Measurements from ENCODE around the gene NPS.

Gene NPS

GRCh38 chr10:127549009-127549408 is at the start of gene NPS:
Gene NPS, plus strand, starts transcription at chr10:127549309. Its CDS starts 60 bp downstream, at chr10:127549369.
- no peak for TF ChIP-seq ISL1 (CRISPR knock-in tag; IDR thresholded peaks at IDR 0.05)
- TF ChIP-seq ARNTL (CRISPR knock-in tag; IDR thresholded peaks at IDR 0.05; ENCODE audit: borderline replicate concordance, low read depth) = no peak
- TF ChIP-seq ZFP30 (CRISPR knock-in tag; IDR thresholded peaks at IDR 0.05) = no peak
- no peak for TF ChIP-seq CSDC2 (CRISPR knock-in tag; IDR thresholded peaks at IDR 0.05)
- no peak for TF ChIP-seq ZNF70 (CRISPR knock-in tag; IDR thresholded peaks at IDR 0.05)
- TF ChIP-seq RARB (CRISPR knock-in tag; IDR thresholded peaks at IDR 0.05) = no peak
- TF ChIP-seq CSRNP3 (CRISPR knock-in tag; IDR thresholded peaks at IDR 0.05) = no peak
- no peak for TF ChIP-seq TOX (CRISPR knock-in tag; IDR thresholded peaks at IDR 0.05; ENCODE audit: borderline replicate concordance)
- no peak for TF ChIP-seq SNAI2 (CRISPR knock-in tag; IDR thresholded peaks at IDR 0.05)
- TF ChIP-seq TCF4 (CRISPR knock-in tag; IDR thresholded peaks at IDR 0.05; ENCODE audit: borderline replicate concordance) = no peak
- TF ChIP-seq OSR1 (CRISPR knock-in tag; IDR thresholded peaks at IDR 0.05) = no peak
- no peak for TF ChIP-seq ZFP3 (CRISPR knock-in tag; IDR thresholded peaks at IDR 0.05)
- no peak for TF ChIP-seq CREB5 (CRISPR knock-in tag; IDR thresholded peaks at IDR 0.05; ENCODE audit: low read depth)
- no peak for TF ChIP-seq TSHZ2 (CRISPR knock-in tag; IDR thresholded peaks at IDR 0.05)
- no peak for TF ChIP-seq ZNF8 (CRISPR knock-in tag; IDR thresholded peaks at IDR 0.05)
- ATAC-seq = no peak

GRCh38 chr10:127500127-127500526 is 49.0 kb upstream of the NPS start:
- ATAC-seq = no peak
- TF ChIP-seq ARNTL (CRISPR knock-in tag; IDR thresholded peaks at IDR 0.05; ENCODE audit: borderline replicate concordance, low read depth) (no peak), ZNF8 (CRISPR knock-in tag; IDR thresholded peaks at IDR 0.05) (no peak), OSR1 (CRISPR knock-in tag; IDR thresholded peaks at IDR 0.05) (no peak), PPARA (CRISPR knock-in tag; IDR thresholded peaks at IDR 0.05; ENCODE audit: borderline replicate concordance) (no peak), BACH2 (CRISPR knock-in tag; IDR thresholded peaks at IDR 0.05; ENCODE audit: borderline replicate concordance) (no peak), CREB5 (CRISPR knock-in tag; IDR thresholded peaks at IDR 0.05; ENCODE audit: low read depth) (no peak), PATZ1 (CRISPR knock-in tag; IDR thresholded peaks at IDR 0.05; ENCODE audit: borderline replicate concordance) (no peak)

- no peak for TF ChIP-seq ZNF565 (CRISPR knock-in tag; conservative IDR thresholded peaks at IDR 0.05; ENCODE audit: low read depth)
- no peak for TF ChIP-seq TSHZ2 (CRISPR knock-in tag; IDR thresholded peaks at IDR 0.05)
- no peak for TF ChIP-seq GLIS3 (CRISPR knock-in tag; IDR thresholded peaks at IDR 0.05)
- TF ChIP-seq CSDC2 (CRISPR knock-in tag; IDR thresholded peaks at IDR 0.05) = no peak
- no peak for TF ChIP-seq POU6F1 (CRISPR knock-in tag; IDR thresholded peaks at IDR 0.05; ENCODE audit: borderline replicate concordance, low read depth)
- TF ChIP-seq ISL1 (CRISPR knock-in tag; IDR thresholded peaks at IDR 0.05) = no peak
- no peak for TF ChIP-seq TCF4 (CRISPR knock-in tag; IDR thresholded peaks at IDR 0.05; ENCODE audit: borderline replicate concordance)
- no peak for TF ChIP-seq ARNTL (CRISPR knock-in tag; IDR thresholded peaks at IDR 0.05; ENCODE audit: borderline replicate concordance, low read depth)
- no peak for TF ChIP-seq TOX (CRISPR knock-in tag; IDR thresholded peaks at IDR 0.05; ENCODE audit: borderline replicate concordance)
- no peak for TF ChIP-seq ZNF8 (CRISPR knock-in tag; IDR thresholded peaks at IDR 0.05)
- no peak for TF ChIP-seq OSR1 (CRISPR knock-in tag; IDR thresholded peaks at IDR 0.05)
- TF ChIP-seq PPARA (CRISPR knock-in tag; IDR thresholded peaks at IDR 0.05; ENCODE audit: borderline replicate concordance) = no peak
- no peak for TF ChIP-seq SNAI2 (CRISPR knock-in tag; IDR thresholded peaks at IDR 0.05)
- no peak for TF ChIP-seq RARB (CRISPR knock-in tag; IDR thresholded peaks at IDR 0.05)
- no peak for TF ChIP-seq ZFP3 (CRISPR knock-in tag; IDR thresholded peaks at IDR 0.05)
- no peak for ATAC-seq
Observed at GRCh38 chr10:127506094-127506493, 43.0 kb upstream of the NPS start.
